GM19438 (cell line): ENCODE results near the gene MET.
A peak's percentile ranks its signal among the peaks of the same experiment; 100 is the strongest.
"Not testable (repeated sequence)": the region's sequence is repeated elsewhere in the genome, so short reads cannot be mapped to it uniquely, and the experiment has no call there.

ENCODE experiments used
- ATAC-seq: cut with Tn5 transposase; IDR thresholded peaks from one replicate; pipeline ENCODE4 v1.9.1; 2021; ENCODE audit warnings: low read depth; ENCODE audit not compliant: unreplicated experiment

Gene MET

GRCh38 chr7:116671681-116672595 is at the start of gene MET:
TSS of gene MET (plus strand) at chr7:116672196. CDS start at chr7:116699085, 26,889 bp downstream.
- ATAC-seq = peak; percentile 93

- no peak for ATAC-seq
Observed at GRCh38 chr7:116626886-116627285, 45.1 kb upstream of the MET start.

- no peak for ATAC-seq
Observed at GRCh38 chr7:116629051-116629463, 42.9 kb upstream of the MET start.

- ATAC-seq = peak; percentile 92
Observed at GRCh38 chr7:116630357-116630756, 41.6 kb upstream of the MET start.

GRCh38 chr7:116630932-116631671 is 40.9 kb upstream of the MET start:
- peak; percentile 54 for ATAC-seq

- ATAC-seq = no peak
Observed at GRCh38 chr7:116631676-116632075, 40.3 kb upstream of the MET start.

GRCh38 chr7:116632384-116632783 is 39.6 kb upstream of the MET start:
- no peak for ATAC-seq

- no peak for ATAC-seq
Observed at GRCh38 chr7:116633131-116633988, 38.6 kb upstream of the MET start.

GRCh38 chr7:116636997-116637396 is 35.0 kb upstream of the MET start:
- no peak for ATAC-seq

- not testable (repeated sequence) for ATAC-seq
Observed at GRCh38 chr7:116638592-116638991, 33.4 kb upstream of the MET start.

- ATAC-seq = no peak
Observed at GRCh38 chr7:116641551-116642153, 30.3 kb upstream of the MET start.

GRCh38 chr7:116643148-116643547 is 28.8 kb upstream of the MET start:
- ATAC-seq = not testable (repeated sequence)

- ATAC-seq = no peak
Observed at GRCh38 chr7:116644628-116645027, 27.4 kb upstream of the MET start.

GRCh38 chr7:116647290-116647689 is 24.7 kb upstream of the MET start:
- no peak for ATAC-seq

- no peak for ATAC-seq
Observed at GRCh38 chr7:116647861-116648260, 24.1 kb upstream of the MET start.

GRCh38 chr7:116650436-116650835 is 21.6 kb upstream of the MET start:
- ATAC-seq = no peak

- ATAC-seq = no peak
Observed at GRCh38 chr7:116652793-116653192, 19.2 kb upstream of the MET start.

- no peak for ATAC-seq
Observed at GRCh38 chr7:116653204-116653603, 18.8 kb upstream of the MET start.

GRCh38 chr7:116653646-116654045 is 18.4 kb upstream of the MET start:
- ATAC-seq = no peak

- ATAC-seq = not testable (repeated sequence)
Observed at GRCh38 chr7:116659248-116659647, 12.7 kb upstream of the MET start.
